Small intestine (tissue), 7 donors: ENCODE measurements around the gene LHX8. TPM values are rescaled to one million over a fixed set of nuclear protein-coding genes. Genes with fewer than 3 reads are reported as not detected.
A peak's percentile ranks its signal among the peaks of the same experiment; 100 is the strongest.

ENCODE experiments used
- DNase-seq, 2 donors: peaks; one replicate each; pipeline versions ENCODE4 v3.0.0 to v3.0.0-alpha.2; 2013
- FAIRE-seq: peaks from 2 replicates; lab custom pipeline; 2012; peaks lifted over from hg19 to GRCh38; lab: Jason Lieb, UNC
- H3K27ac ChIP-seq, 3 donors: one replicate each; pipeline ENCODE4 v1.5.1; 2013; ENCODE audit warnings: low read length in 2 of 3, mild to moderate bottlenecking in 2 of 3, control low read depth in 1 of 3, inconsistent platforms in 1 of 3, low read depth in 1 of 3, moderate library complexity in 1 of 3
- H3K27me3 ChIP-seq, 3 donors: one replicate each; pipeline ENCODE4 v1.6.1; 2013; ENCODE audit warnings: low read length in 3 of 3, inconsistent platforms in 1 of 3; ENCODE audit not compliant: control insufficient read depth in 3 of 3, insufficient read depth in 3 of 3
- H3K36me3 ChIP-seq, 3 donors: one replicate each; pipeline ENCODE4 v1.6.1; 2013; ENCODE audit warnings: low read length in 3 of 3, inconsistent platforms in 1 of 3, low read depth in 1 of 3, mild to moderate bottlenecking in 1 of 3, moderate library complexity in 1 of 3; ENCODE audit not compliant: control insufficient read depth in 3 of 3, insufficient read depth in 2 of 3
- H3K4me1 ChIP-seq, 3 donors: one replicate each; pipeline ENCODE4 v1.6.1; 2013; ENCODE audit warnings: low read length in 2 of 3, inconsistent platforms in 1 of 3, low read depth in 1 of 3, mild to moderate bottlenecking in 1 of 3, moderate library complexity in 1 of 3; ENCODE audit not compliant: control insufficient read depth in 3 of 3, insufficient read depth in 2 of 3
- H3K4me3 ChIP-seq, 3 donors: one replicate each; pipeline ENCODE4 v1.5.1; 2013; ENCODE audit warnings: low read length in 3 of 3, control low read depth in 1 of 3, inconsistent platforms in 1 of 3, low read depth in 1 of 3, mild to moderate bottlenecking in 1 of 3, moderate library complexity in 1 of 3
- H3K9me3 ChIP-seq, 2 donors: one replicate each; pipeline ENCODE4 v1.6.1; 2013; ENCODE audit warnings: low read depth in 1 of 2, low read length in 1 of 2; ENCODE audit not compliant: control insufficient read depth in 2 of 2, insufficient read depth in 1 of 2
- WGBS, 3 donors: extraction: QIAGEN DNeasy Blood & Tissue Kit; methylation state at CpG; one replicate each; pipeline ENCODE4 v1.1.7; 2013; 5-methylcytosine and 5-hydroxymethylcytosine counted together
- polyA plus RNA-seq, 4 donors: library from polyadenylated mRNA; stranded (reverse) in 3 of 4; unstranded in 1 of 4; fragments of 200-250 nt in 3 of 4; fragments of 120-200 nt in 1 of 4; gene quantifications; one replicate each; pipeline versions ENCODE4 v1.2.1 to v1.2.3, GENCODE V29; 2013
- donor health status: healthy with polysubstance abuse.
- donor health status: control.
- donor health status: control.
- donor health status: Bipolar disorder and iron deficiency.
- donor health status: healthy.

Gene LHX8
- polyA plus RNA-seq, 4 donors: not detected

- no peak for DNase-seq
- WGBS, 3 donors: 4 to 9% (median 8%) methylated on average over 32 to 36 of the region's 36 CpGs
- no peak for FAIRE-seq
- H3K36me3 ChIP-seq: no peaks in the 10 kb centered on the region
- H3K4me3 ChIP-seq: no peak overlapping the region
- peaks cover 15 to 99% (median 77%) of the 10 kb centered on the region in 3 donors for H3K27me3 ChIP-seq
- peaks cover 0 to 8% (median 0%) of the 10 kb centered on the region in 3 donors for H3K4me1 ChIP-seq
- no peak overlapping the region for H3K27ac ChIP-seq
- H3K9me3 ChIP-seq: peaks cover 0 to 8% of the 10 kb centered on the region in 2 donors
Measured at GRCh38 chr1:75130865-75131564, 3.2 kb upstream of the LHX8 start.

GRCh38 chr1:75131565-75132241 is 2.5 kb upstream of the LHX8 start:
- no peak for DNase-seq
- 5 to 15% (median 7%) methylated on average over 27 of the region's 27 CpGs for WGBS, 3 donors

GRCh38 chr1:75132242-75132811 is 1.9 kb upstream of the LHX8 start:
- Histone ChIP-seq H3K4me1 (peaks cover 0 to 8% (median 0%) of the 10 kb centered on the region in 3 donors), H3K27me3 (peaks cover 21 to 98% (median 79%) of the 10 kb centered on the region in 3 donors), H3K27ac (no peak overlapping the region), H3K9me3 (peaks cover 0 to 4% of the 10 kb centered on the region in 2 donors), H3K36me3 (no peaks in the 10 kb centered on the region), H3K4me3 (no peak overlapping the region)
- WGBS, 3 donors: 7 to 15% (median 9%) methylated on average over 23 of the region's 23 CpGs
- FAIRE-seq: no peak
- no peak for DNase-seq

More at GRCh38 chr1:75131565-75132241, 2.5 kb upstream of the LHX8 start:
- H3K27ac ChIP-seq: no peak overlapping the region
- no peaks in the 10 kb centered on the region for H3K36me3 ChIP-seq
- H3K4me1 ChIP-seq: peaks cover 0 to 8% (median 0%) of the 10 kb centered on the region in 3 donors
- H3K27me3 ChIP-seq: peaks cover 20 to 98% (median 80%) of the 10 kb centered on the region in 3 donors
- no peak for FAIRE-seq
- H3K4me3 ChIP-seq: no peak overlapping the region
- H3K9me3 ChIP-seq: peaks cover 0 to 8% of the 10 kb centered on the region in 2 donors

- H3K27ac ChIP-seq: no peak overlapping the region
- FAIRE-seq (no peak), DNase-seq (no peak)
- H3K36me3 ChIP-seq: no peaks in the 10 kb centered on the region
- H3K4me1 ChIP-seq: peaks cover 0 to 8% (median 0%) of the 10 kb centered on the region in 3 donors
- peaks cover 0 to 3% of the 10 kb centered on the region in 2 donors for H3K9me3 ChIP-seq
- peaks cover 21 to 96% (median 75%) of the 10 kb centered on the region in 3 donors for H3K27me3 ChIP-seq
- WGBS, 3 donors: 8 to 23% (median 13%) methylated on average over 23 of the region's 23 CpGs
- H3K4me3 ChIP-seq: no peak overlapping the region
Measured at GRCh38 chr1:75132812-75133619, 1.2 kb upstream of the LHX8 start.

GRCh38 chr1:75134647-75135572 is 722 bp downstream of the LHX8 start:
- Histone ChIP-seq H3K27ac (no peak overlapping the region), H3K27me3 (peaks cover 18 to 78% (median 59%) of the 10 kb centered on the region in 3 donors), H3K4me3 (peak overlapping the region in 1 of 3 donors; percentile 16), H3K36me3 (no peaks in the 10 kb centered on the region), H3K4me1 (peaks cover 0 to 8% (median 0%) of the 10 kb centered on the region in 3 donors), H3K9me3 (peaks cover 0 to 3% of the 10 kb centered on the region in 2 donors)
- DNase-seq (peak in 1 of 2 donors; percentile 37), FAIRE-seq (no peak)
- WGBS, 3 donors: 3 to 5% (median 4%) methylated on average over 54 of the region's 54 CpGs

- Histone ChIP-seq H3K4me1 (peaks cover 0 to 8% (median 0%) of the 10 kb centered on the region in 3 donors), H3K27ac (no peak overlapping the region), H3K9me3 (peaks cover 0 to 3% of the 10 kb centered on the region in 2 donors), H3K36me3 (no peaks in the 10 kb centered on the region), H3K27me3 (peaks cover 10 to 70% (median 51%) of the 10 kb centered on the region in 3 donors), H3K4me3 (peak overlapping the region in 1 of 3 donors; percentile 16)
- 4 to 6% (median 5%) methylated on average over 23 of the region's 23 CpGs for WGBS, 3 donors
- DNase-seq (no peak), FAIRE-seq (no peak)
Measured at GRCh38 chr1:75135573-75136194, 1.5 kb downstream of the LHX8 start.

- 3 to 10% (median 7%) methylated on average over 46 to 64 of the region's 64 CpGs for WGBS, 3 donors
- no peak for DNase-seq
- FAIRE-seq: no peak
- Histone ChIP-seq H3K27me3 (peaks cover 7 to 64% (median 45%) of the 10 kb centered on the region in 3 donors), H3K27ac (no peak overlapping the region), H3K36me3 (no peaks in the 10 kb centered on the region), H3K4me3 (peak overlapping the region in 2 of 3 donors; percentile 4 to 7), H3K9me3 (no peaks in the 10 kb centered on the region), H3K4me1 (peaks cover 0 to 8% (median 0%) of the 10 kb centered on the region in 3 donors)
Measured at GRCh38 chr1:75136195-75136815, 2.1 kb downstream of the LHX8 start.
